H54 (cell line): ENCODE measurements around the gene PXDN.
"Not testable (repeated sequence)": the region's sequence is repeated elsewhere in the genome, so short reads cannot be mapped to it uniquely, and the experiment has no call there.

Experiments
- DNase-seq: peaks from one replicate; pipeline ENCODE4 v3.0.0; 2011; ENCODE audit warnings: low spot score, mixed read lengths; ENCODE audit not compliant: insufficient read length
- FAIRE-seq: peaks from 3 replicates; lab custom pipeline; 2011; peaks lifted over from hg19 to GRCh38; lab: Jason Lieb, UNC
- POLR2A ChIP-seq: IDR thresholded peaks from 2 replicates; pipeline ENCODE4 v1.6.1; 2011; ENCODE audit warnings: low read depth, mild to moderate bottlenecking, low read length

PXDN gene

DNA sequence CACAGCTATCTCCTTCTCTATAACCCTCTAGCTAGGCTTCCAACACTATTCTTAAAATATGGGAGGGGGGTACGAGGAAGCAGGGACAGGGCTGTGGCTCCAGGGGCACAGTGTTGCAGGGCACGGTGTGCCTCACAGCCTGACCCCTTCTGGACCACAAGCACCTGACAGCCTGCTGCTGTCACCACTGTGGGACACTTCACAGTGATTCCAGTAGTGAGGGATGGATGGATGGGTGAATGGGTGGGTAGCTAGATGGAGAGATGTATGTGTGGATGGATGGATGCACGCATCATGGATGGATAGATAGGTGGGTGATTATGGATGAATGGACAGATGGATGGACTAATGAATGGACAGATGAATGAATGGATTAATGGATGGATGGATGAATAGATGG, 21.6 kb downstream of the PXDN start:
- FAIRE-seq (no peak), DNase-seq (no peak)
- TF ChIP-seq POLR2A = no peak

DNA sequence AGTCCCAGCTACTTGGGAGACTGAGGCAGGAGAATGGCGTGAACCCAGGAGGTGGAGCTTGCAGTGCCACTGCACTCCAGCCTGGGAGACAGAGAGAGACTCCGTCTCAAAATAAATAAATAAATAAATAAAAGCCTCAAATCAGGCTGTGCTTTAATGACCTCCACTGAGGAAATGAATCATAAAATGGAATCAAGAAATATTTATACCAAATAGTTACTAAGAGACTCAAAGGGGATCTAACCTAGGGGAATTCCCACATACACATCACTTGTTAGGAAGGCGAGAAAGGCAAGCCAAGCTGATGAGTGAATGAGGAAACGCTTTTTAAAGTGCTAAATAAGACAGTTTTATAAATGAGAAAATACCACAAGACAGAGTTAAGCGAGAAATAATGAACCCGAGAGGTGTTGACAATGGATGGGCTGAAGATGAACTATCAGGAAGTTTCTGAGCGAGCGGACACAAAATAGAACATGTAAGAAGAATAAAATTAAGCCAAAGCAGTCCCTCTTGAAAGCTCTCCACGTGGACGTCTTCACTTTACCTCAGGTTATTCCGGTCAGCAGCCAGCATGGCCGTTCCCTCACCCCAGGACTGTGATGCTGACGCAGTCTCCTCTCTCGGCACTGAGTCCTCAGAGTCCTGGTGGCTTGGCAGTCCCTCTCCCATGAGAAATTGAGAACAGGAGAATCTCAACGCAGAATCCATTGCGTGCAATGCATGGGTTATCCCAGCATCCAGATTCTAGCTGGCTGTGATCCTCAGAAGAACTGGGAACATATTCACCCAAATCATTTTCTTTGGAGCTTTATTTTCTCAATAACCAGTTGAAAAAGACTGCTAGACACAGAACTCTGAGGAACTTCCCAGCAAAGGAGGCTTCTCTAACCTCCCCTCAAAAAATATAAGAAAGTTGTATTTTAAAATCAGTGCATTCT, 22.3 kb downstream of the PXDN start:
- FAIRE-seq (no peak), DNase-seq (no peak)
- no peak for TF ChIP-seq POLR2A

- DNase-seq (no peak), FAIRE-seq (no peak)
- TF ChIP-seq POLR2A = no peak
Observed at GRCh38 chr2:1718339-1719220, 25.7 kb downstream of the PXDN start.

DNA sequence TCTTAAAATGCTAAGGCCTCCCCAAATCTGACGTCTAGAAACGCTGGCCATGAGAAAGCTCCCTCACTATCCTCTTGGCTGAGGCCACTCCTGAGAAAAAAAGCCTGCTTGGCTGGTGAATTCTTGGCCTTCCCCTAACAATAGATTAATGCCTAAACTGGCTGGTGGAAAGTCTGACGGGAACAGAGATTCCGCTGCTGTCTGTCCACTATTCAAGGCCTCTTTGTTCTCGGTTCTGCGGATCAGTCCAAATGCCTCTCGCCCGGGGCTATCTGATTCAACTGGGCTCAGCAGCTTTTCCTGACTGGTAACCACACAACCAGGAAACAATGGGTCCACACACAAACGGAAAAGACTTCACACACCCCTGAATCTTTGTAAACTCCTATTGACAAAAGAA, 27.2 kb downstream of the PXDN start:
- TF ChIP-seq POLR2A = no peak
- FAIRE-seq (no peak), DNase-seq (no peak)

DNA sequence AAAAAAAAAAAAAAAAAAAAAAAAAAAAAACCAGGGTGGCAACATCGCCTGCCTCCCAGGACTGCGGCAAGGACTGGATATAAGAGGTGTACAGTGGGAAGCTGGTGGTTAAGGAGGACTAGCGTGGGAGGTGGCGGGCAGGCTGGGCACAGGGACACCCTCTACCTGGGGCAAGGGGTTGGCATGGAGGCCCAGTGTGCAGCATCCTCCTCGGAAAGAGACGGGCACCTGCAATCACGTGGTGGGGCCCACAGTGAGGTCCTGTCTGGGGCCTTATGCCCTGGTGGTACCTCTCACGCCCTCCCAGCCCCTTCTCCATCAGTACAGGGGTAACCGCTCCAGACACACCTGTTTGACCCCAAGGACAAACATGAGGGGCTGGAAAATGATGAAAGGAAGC, 27.9 kb downstream of the PXDN start:
- TF ChIP-seq POLR2A = no peak
- no peak for DNase-seq

DNA sequence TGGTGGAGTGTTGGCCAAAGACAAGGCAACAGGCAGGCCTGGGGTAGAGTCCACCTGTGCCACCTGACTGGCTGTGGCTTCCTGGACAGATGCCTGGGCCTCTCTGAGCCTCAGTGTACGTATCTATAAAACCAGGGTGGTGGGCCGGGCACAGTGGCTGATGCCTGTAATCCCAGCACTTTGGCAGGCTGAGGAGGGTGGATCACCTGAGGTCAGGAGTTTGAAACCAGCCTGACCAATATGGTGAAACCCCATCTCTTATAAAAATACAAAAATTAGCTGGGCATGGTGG, 28.4 kb downstream of the PXDN start:
- not testable (repeated sequence) for DNase-seq, FAIRE-seq

More for the DNA sequence above, 27.9 kb downstream of the PXDN start:
- FAIRE-seq = no peak

DNA sequence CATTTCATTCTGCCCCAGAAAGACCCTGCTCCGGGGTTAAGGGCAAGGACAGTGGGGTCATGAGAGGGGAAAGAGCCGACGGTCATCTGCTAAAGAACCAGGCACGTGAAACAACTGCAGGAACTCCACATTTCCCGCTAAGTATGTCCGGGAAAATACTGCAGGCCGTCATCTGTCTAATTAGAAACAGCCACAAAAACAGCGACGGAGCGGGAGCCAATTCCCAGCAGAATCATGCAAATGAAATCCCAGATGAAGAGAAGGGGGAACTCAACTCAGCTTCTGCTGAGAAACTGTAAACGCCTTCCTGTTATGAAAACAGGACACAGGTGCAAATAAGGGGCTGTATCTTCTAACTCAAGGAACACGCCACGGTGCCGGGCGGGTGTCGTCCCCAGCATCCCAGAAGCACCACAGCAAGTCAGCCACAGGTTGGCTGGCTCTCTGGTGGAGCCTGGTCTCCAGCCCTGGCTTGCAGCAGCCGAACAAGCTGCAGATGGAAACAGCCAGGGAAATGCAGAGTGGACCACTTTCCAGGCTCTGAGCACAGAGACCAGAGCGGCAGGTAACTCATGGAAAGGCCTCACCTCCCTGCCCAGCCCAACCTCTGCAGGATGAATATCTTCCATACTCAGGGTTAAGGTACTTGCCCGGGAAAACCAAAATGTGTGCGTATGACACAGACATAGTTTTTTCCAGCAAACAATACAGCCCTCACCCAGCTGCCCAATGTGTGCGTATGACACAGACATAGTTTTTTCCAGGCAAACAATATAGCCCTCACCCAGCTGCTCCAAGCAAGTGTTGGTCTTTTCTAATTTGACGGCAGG, 28.9 kb downstream of the PXDN start:
- DNase-seq (no peak), FAIRE-seq (no peak)
- no peak for TF ChIP-seq POLR2A

- DNase-seq (no peak), FAIRE-seq (no peak)
- TF ChIP-seq POLR2A = no peak
Observed at GRCh38 chr2:1714291-1715064, 29.8 kb downstream of the PXDN start.

- FAIRE-seq = no peak
- no peak for TF ChIP-seq POLR2A
- DNase-seq = no peak
Observed at GRCh38 chr2:1713839-1714236, 30.5 kb downstream of the PXDN start.

GRCh38 chr2:1713142-1713838, 31.0 kb downstream of the PXDN start:
- TF ChIP-seq POLR2A = no peak
- FAIRE-seq = no peak
- DNase-seq = no peak

DNA sequence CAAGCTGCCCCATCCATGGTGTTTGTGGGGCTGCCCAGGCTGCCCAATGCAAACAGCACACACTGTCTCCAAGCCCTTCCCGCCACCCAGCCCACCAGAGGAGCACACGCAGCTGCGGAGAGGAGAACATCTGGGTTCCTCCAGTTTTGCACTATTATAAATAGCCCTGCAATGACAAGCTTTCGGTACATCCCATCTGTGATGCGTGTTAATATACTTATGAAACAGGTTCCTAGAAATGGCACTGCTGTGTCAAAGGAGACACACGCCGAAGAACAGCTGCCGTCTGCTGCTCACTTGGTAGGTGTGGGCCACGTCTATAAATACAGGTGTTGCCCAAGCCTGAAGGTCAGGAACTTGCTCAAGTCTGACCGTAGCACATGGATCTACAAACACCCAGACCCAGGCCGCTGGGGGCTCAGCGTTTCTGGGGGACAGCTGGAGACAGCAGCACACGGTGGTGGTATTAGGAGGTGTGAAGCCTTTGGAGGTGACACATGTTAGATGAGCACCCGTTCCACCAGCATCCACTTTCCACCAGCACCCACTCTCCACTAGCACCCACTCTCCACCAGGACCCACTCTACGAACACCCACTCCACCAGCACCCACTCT, 34.3 kb downstream of the PXDN start:
- FAIRE-seq = no peak
- TF ChIP-seq POLR2A = no peak
- no peak for DNase-seq

DNA sequence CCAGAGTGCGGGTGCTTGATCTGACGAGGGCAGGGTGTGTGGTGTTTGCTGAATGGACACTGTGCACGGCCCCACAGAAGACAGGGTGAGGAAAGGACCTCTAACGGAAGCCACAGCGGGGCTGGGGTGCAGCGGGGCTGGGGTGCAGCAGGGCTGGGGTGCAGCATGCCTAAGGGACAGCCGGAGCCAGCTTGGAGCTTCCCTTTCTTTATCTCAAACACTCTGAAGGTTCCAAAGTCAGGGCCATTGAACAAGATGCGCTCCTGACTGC, 35.0 kb downstream of the PXDN start:
- TF ChIP-seq POLR2A = no peak
- no peak for DNase-seq
- no peak for FAIRE-seq
